ENCODE measurements around the gene LMLN.

DNA sequence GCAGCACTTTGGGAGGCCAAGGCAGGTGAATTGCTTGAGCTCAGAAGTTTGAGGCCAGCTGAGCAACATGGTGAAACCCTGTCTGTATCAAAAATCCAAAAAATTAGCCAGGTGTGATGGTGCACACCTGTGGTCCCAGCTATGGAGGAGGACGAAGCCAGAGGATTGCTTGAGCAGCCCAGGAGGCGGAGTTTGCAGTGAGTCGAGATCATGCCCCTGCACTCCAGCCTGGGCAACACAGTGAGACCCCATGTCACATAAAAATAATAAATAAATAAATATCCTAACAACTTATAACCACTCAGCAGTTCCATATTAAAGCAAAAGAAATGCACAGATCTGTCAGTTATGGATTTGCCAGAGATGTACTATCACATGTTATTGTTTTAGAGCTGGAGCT is 62.6 kb downstream of the LMLN start:
- TF ChIP-seq POLR2A (IDR thresholded peaks at IDR 0.05): no peak
- TF ChIP-seq, protein P1, sequence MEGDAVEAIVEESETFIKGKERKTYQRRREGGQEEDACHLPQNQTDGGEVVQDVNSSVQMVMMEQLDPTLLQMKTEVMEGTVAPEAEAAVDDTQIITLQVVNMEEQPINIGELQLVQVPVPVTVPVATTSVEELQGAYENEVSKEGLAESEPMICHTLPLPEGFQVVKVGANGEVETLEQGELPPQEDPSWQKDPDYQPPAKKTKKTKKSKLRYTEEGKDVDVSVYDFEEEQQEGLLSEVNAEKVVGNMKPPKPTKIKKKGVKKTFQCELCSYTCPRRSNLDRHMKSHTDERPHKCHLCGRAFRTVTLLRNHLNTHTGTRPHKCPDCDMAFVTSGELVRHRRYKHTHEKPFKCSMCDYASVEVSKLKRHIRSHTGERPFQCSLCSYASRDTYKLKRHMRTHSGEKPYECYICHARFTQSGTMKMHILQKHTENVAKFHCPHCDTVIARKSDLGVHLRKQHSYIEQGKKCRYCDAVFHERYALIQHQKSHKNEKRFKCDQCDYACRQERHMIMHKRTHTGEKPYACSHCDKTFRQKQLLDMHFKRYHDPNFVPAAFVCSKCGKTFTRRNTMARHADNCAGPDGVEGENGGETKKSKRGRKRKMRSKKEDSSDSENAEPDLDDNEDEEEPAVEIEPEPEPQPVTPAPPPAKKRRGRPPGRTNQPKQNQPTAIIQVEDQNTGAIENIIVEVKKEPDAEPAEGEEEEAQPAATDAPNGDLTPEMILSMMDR (IDR thresholded peaks at IDR 0.05): no peak
